ENCODE measurements around the gene BTNL9. TPM values are rescaled to one million over a fixed set of nuclear protein-coding genes. Genes with fewer than 3 reads are reported as not detected.
A peak's percentile ranks its signal among the peaks of the same experiment; 100 is the strongest.

Gene BTNL9
- total RNA-seq, 3 donors from 2014 or later = 1.2 to 12.7 (median 3.2) TPM

DNA sequence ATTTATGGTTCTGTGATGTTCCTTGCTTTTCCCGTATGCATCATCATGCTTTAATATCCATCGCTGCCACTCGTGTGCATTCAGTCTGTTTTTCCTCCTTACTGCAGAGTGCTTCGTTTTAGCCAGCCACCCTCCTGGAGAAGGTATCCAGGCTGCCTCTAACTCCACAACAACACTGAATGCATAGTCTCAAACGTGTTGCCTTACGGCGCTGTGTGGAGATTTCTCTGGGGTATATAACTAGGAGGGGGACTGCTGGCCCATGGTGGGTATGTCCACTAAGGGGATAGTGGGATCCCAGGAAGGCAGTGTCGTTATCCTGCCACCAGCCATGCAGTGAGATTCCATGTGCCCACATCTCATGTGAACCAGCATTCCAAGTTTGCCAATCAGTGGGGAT lies 16.4 kb downstream of the BTNL9 start:
- intact Hi-C loops (cut with DNase I, micrococcal nuclease) = no loop called here
- DNase-seq = no peak
- TF ChIP-seq, protein P1, sequence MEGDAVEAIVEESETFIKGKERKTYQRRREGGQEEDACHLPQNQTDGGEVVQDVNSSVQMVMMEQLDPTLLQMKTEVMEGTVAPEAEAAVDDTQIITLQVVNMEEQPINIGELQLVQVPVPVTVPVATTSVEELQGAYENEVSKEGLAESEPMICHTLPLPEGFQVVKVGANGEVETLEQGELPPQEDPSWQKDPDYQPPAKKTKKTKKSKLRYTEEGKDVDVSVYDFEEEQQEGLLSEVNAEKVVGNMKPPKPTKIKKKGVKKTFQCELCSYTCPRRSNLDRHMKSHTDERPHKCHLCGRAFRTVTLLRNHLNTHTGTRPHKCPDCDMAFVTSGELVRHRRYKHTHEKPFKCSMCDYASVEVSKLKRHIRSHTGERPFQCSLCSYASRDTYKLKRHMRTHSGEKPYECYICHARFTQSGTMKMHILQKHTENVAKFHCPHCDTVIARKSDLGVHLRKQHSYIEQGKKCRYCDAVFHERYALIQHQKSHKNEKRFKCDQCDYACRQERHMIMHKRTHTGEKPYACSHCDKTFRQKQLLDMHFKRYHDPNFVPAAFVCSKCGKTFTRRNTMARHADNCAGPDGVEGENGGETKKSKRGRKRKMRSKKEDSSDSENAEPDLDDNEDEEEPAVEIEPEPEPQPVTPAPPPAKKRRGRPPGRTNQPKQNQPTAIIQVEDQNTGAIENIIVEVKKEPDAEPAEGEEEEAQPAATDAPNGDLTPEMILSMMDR (IDR thresholded peaks at IDR 0.05) = no peak
- H3K4me1 ChIP-seq (ENCODE audit: low read depth) = peaks cover 9% of the 10 kb centered on the region
- H3K36me3 ChIP-seq (ENCODE audit: low read depth) = no peaks in the 10 kb centered on the region
- H3K9me3 ChIP-seq = no peaks in the 10 kb centered on the region
- no peak overlapping the region for H3K4me3 ChIP-seq
- ATAC-seq = no peak

DNA sequence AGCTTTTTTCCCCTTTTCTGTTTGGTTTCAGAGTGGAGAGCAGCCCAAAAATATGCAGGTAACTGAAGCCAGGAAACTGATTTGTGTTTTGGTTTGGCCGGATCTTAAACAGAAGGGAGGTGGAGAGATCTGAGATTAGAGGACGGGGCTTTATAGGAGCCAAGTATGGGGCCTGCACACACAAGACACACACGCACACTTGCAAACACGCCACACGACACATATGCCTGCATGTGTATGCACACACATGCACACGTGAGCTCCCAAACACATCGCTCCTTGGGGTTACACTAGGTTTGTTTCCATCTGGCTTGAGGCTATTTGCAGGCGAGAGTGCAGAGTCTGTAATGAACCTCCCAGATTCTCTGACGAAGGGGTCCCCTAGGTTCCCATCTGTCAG lies 18.3 kb downstream of the BTNL9 start:
- no peak for DNase-seq
- TF ChIP-seq, protein P1 (IDR thresholded peaks at IDR 0.05) = no peak
- H3K9me3 ChIP-seq = no peaks in the 10 kb centered on the region

DNA sequence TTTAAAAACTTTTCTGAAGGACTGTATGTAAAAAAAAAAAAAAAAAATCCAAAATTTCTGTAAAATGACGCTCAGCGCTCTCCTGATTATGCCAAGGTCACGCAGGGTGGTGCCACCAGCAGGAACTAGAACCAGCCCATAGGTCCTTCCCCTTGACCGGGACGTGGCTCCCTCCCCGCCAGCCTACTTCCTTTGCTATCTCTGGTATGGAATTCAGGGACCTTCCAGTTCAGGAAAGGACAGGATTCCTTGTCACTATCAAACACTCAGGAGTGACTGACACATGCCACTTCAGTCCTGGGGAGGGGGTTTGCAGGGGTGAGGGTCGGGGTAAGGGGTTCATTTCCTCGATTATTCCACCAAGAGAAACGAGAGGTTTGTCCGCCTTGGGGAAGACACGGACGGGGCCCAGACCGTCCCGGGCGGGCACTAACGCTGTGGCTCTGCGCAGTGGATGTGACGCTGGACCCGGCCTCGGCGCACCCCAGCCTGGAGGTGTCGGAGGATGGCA lies 18.8 kb downstream of the BTNL9 start:
- Histone ChIP-seq H3K9me3 (no peaks in the 10 kb centered on the region), H3K4me1 (ENCODE audit: low read depth) (peaks cover 1% of the 10 kb centered on the region), H3K4me3 (no peak overlapping the region), H3K36me3 (ENCODE audit: low read depth) (no peaks in the 10 kb centered on the region)
- TF ChIP-seq, protein P1 (IDR thresholded peaks at IDR 0.05) = no peak
- no peak for DNase-seq
- intact Hi-C loops (cut with DNase I, micrococcal nuclease) = no loop called here
- no peak for ATAC-seq

More for the DNA sequence above, 18.3 kb downstream of the BTNL9 start:
- ATAC-seq = no peak
- no peaks in the 10 kb centered on the region for H3K36me3 ChIP-seq (ENCODE audit: low read depth)
- intact Hi-C loops (cut with DNase I, micrococcal nuclease) = no loop called here
- no peak overlapping the region for H3K4me3 ChIP-seq
- peaks cover 7% of the 10 kb centered on the region for H3K4me1 ChIP-seq (ENCODE audit: low read depth)

DNA sequence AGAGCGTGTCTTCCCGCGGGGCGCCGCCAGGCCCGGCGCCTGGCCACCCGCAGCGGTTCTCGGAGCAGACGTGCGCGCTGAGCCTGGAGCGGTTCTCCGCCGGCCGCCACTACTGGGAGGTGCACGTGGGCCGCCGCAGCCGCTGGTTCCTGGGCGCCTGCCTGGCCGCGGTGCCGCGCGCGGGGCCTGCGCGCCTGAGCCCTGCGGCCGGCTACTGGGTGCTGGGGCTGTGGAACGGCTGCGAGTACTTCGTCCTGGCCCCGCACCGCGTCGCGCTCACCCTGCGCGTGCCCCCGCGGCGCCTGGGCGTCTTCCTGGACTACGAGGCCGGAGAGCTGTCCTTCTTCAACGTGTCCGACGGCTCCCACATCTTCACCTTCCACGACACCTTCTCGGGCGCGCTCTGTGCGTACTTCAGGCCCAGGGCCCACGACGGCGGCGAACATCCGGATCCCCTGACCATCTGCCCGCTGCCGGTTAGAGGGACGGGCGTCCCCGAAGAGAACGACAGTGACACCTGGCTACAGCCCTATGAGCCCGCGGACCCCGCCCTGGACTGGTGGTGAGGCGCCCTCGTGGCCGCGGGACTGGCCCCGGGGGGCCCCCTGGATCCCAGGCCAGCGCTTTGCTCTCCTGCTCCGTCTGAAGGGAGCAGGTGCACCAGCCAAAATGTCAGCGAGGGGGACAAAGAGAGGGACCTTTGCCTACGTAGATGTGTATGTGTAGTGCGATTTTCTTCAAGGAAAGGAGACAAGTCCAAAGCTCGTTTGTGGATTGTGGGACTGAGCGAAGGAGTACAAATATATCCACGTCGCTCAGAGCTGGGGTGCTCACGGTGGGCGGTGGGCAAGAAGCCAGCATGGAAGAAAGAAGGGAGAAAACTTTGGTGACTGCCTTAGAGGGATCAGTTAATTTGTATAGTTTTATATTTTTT lies 19.5 kb downstream of the BTNL9 start:
- H3K36me3 ChIP-seq (ENCODE audit: low read depth) = no peaks in the 10 kb centered on the region
- TF ChIP-seq, protein P1 (IDR thresholded peaks at IDR 0.05) = no peak
- peak; percentile 56 for ATAC-seq
- no peaks in the 10 kb centered on the region for H3K4me1 ChIP-seq (ENCODE audit: low read depth)
- DNase-seq = no peak
- no peak overlapping the region for H3K4me3 ChIP-seq
- H3K9me3 ChIP-seq = no peaks in the 10 kb centered on the region
- intact Hi-C loops (cut with DNase I, micrococcal nuclease) = no loop called here

DNA sequence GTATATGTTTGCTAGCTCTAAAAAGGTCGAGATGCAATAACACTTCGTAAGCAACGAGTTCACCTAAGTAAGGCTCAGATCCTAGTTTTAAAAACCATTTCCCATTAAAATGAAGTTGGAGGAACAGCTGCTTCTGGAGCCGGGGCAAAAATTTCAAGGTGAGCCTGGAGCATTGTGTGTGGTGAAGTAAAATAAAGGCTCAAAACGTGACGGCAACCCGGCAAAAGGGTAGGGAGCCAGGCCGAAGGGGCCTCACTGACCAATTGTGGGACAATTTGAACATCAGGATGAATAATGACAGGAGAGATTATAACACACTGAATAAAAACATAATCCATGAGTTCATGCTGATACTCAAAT lies 20.1 kb downstream of the BTNL9 start:
- no peaks in the 10 kb centered on the region for H3K4me1 ChIP-seq (ENCODE audit: low read depth)
- no peak for ATAC-seq
- DNase-seq = no peak
- intact Hi-C loops (cut with DNase I, micrococcal nuclease) = no loop called here
- no peaks in the 10 kb centered on the region for H3K9me3 ChIP-seq
- H3K36me3 ChIP-seq (ENCODE audit: low read depth) = no peaks in the 10 kb centered on the region
- no peak overlapping the region for H3K4me3 ChIP-seq
- TF ChIP-seq, protein P1 (IDR thresholded peaks at IDR 0.05) = no peak

Measured in mucosa of descending colon (tissue), 3 donors.